Inflammatory macrophage treated with lipopolysaccharide for 1 hour (primary cell): ENCODE results near the gene PTPN4.

Experiments used
- DNase-seq, 2 donors: peaks; one replicate each; pipeline ENCODE4 v3.0.0-alpha.2; 2020 to 2022

The PTPN4 gene

GRCh38 chr2:119809339-119810048, 49.8 kb downstream of the PTPN4 start:
- DNase-seq: no peak

- DNase-seq: no peak
Observed at GRCh38 chr2:119810049-119810630, 50.4 kb downstream of the PTPN4 start.

DNA sequence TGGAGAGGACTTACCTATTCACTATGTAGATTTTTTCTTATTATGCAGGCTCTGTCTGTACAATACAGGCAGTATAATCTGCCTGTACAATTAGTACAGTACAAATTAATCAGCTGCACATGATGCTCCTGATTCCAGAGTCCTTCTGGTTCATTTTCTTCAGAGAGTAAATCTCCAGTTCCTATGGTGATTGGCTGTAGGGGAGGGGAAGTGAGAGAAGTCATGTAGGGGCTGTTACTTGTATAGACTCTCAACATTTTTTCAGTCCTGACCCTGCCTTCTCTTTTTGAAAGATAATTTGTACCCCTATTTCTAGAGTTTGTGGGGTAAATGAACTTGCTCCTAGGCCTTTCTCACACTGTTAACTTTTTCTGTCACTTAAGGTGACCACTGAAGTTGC, 54.5 kb downstream of the PTPN4 start:
- no peak for DNase-seq

GRCh38 chr2:119818792-119819191, 59.1 kb downstream of the PTPN4 start:
- no peak for DNase-seq

DNA sequence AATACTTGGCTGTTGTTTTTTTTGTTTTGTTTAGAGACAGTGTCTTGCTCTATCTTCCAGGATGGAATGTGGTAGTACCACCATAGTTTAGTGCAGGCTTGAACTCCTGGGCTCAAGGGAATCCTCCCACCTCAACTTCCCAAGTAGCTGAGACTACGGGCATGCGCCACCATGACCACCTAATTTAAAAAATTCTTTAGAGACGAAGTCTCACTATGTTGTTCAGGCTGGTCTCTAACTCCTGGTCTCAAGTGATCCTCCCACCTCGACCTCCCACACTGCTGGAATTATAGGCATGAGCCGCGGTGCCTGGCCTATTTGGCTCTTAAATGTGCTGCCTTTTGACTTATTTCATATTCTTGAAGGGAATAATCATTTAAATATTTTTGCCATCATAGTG, 60.1 kb downstream of the PTPN4 start:
- DNase-seq: no peak

DNA sequence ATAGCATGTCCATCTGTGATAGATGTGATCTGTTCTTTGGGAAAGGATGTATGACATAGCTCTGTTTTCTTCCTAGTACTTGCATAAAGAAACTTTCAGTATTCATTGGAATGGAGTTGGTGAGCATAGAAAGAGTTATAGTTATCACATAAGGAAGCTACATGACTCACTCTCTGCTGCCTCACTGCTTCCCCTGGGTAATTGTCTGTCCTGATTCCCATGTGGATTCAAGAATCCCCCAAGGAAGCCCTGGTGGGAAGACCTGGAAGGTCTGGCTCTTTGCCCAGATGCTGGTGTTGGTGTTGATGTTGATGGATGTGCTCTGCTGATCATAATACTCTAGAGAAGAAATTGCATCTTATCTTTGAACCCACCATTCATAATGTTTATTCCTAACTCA, 60.6 kb downstream of the PTPN4 start:
- no peak for DNase-seq

DNA sequence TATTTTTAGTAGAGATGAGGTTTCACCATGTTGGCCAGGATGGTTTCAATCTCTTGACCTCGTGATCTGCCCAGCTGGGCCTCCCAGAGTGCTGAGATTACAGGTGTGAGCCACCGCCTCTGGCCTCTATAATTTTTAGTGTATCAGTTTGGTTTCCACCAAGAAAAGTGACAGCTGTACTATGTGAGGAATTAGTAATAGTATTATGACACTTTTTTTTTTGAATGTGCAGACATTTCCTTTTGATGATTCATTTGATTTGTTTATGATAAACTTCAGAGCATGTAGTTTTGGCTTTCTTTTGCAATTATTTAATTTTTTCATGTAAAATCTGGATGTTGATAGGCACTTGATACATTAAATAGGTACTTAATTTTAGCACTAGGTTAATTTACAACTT, 61.5 kb downstream of the PTPN4 start:
- DNase-seq: no peak

GRCh38 chr2:119823734-119824334, 64.1 kb downstream of the PTPN4 start:
- DNase-seq: peak; percentile 9 to 18

DNA sequence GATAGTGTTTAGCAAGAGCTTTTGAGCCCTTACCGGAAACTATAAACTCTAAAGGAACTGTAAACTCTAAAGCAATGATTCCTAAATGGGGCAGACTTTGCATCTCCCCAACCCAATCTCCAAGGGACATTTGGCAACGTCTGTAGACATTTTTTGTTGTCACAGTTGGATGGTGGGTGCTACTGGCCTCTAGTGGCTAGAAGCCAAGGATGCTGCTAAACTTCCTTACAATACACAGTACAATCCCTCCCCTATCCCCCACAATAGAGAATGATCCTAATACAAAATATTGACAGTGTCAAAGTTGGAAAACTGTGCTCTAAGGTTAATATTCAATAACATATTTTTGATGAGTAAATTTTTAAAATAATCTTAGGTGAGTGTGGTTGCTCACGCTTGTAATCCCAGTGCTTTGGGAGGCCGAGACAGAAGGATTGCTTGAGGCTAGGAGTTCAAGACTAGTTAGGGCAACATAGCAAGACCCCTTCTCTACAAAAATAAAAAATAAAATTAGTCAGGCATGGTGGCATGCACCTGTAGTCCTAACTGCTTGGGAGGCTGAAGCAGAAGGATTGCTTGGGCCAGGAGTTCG, 66.7 kb downstream of the PTPN4 start:
- DNase-seq: peak; percentile 24 to 55

DNA sequence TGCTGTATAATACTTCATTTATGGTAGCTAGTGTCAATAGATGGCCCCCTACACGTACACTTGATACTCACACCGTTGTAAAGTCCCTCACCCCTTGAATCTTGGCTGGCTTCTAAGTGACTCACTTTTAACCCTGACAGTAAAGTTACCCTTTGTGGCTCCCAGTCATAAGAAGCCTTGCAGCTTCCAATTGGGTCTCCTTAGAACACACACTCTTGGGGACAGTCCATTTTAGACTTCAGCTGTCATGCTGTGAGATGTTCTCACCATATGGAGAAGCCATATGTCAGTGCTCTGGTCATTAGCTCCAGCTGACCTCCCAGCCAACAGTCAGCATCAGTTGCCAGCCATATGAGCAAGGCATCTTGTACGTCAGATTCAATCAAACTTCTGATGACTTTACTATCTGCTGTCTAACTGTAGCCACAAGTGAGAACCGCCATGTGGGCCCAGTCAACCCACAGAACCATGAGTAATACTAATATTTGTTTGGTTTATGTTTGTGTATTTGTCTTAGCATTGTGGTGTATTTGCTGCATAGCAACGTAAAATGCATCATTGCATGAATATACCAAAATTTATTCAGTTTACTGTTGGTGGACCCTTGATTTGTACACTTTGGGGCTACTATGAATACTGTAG, 68.3 kb downstream of the PTPN4 start:
- DNase-seq: no peak

- no peak for DNase-seq
Observed at GRCh38 chr2:119836455-119837142, 76.9 kb downstream of the PTPN4 start.

DNA sequence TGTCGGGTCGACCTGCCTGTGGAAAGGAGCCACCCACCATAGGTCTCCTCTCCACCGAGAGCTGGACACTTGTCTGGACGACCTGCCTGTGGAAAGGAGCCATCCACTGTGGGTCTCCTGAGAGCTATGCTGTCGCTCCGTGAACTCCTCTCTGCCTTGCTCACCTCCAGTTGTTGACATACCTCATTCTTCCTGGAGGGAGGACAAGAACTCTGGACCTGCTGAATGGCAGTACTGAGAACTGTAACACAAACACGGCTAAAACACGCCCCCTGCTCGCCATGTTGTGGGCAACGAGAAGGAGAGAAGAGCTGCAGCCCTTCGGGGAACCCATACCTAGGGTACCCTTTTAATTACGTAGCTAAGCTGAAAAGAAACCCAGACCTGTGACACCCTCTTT, 77.6 kb downstream of the PTPN4 start:
- DNase-seq: no peak

GRCh38 chr2:119837759-119838158, 78.0 kb downstream of the PTPN4 start:
- no peak for DNase-seq

GRCh38 chr2:119838179-119838578, 78.5 kb downstream of the PTPN4 start:
- no peak for DNase-seq

DNA sequence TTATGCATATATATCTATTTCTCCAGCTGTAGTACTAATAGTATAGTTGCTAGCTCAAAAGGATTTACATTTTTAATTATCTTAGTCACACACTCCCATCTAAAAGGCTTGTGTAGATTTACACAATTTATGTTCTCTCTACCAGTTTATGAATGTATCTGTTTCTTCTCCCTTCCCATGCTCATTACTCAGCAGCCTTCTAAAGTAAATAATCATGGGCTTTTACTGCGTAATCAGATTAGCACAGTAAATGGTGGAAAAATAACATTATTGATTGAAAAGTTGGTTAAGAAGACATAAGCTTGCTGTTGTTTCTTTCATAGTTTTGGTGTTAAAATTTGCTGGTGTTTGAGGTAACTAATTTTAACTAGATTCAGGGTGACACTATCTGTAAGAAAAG, 81.8 kb downstream of the PTPN4 start:
- no peak for DNase-seq

DNA sequence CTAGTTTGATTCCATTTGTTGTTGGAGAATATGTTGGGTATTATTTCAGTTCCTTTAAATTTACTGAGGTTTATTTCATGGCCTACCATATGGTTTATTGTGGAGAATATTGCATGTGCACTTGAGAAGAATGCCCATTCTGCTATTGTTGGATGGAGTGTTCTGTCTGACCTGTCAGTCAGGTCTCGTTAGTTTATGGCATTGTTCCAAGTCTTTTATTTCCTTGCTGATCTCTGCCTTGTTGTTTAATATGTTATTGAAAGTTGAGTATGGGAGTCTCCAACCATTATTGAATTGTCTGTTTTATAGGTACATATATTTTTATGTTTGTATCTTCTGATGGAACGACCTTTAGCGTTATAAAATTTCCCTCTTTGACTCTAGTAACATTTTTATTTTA, 86.3 kb downstream of the PTPN4 start:
- no peak for DNase-seq

- no peak for DNase-seq
Observed at GRCh38 chr2:119849838-119850565, 90.3 kb downstream of the PTPN4 start.

- DNase-seq: no peak
Observed at GRCh38 chr2:119852214-119852613, 92.5 kb downstream of the PTPN4 start.

DNA sequence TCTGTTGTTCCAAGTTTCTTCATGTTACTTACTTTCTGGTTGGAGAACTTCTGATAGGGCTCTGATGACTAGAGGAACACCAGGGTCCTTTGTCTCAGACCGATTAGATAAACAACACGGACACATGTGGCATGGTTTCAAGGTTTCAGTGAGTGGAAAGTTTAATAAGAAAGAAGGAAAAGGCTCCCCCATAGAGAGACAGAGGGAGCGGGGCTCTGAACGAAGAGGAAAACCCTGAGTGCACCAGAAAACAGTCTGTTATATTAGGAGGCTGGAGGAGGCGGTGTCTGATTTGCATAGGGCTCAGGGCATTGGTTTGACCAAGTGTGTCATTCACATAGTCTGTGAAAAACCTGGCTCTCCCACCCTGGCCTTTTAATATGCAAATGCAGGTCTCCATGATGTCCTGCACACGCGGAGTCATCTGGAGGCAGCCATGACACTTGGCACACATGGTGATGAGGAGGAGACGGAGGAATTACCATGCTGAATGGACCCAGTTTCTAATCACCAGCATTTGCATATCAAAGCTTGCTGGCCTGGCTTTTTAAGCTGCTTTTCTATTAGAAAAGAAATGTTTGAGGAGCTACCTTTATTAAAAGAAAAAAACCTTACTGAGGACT, 94.2 kb downstream of the PTPN4 start:
- no peak for DNase-seq

DNA sequence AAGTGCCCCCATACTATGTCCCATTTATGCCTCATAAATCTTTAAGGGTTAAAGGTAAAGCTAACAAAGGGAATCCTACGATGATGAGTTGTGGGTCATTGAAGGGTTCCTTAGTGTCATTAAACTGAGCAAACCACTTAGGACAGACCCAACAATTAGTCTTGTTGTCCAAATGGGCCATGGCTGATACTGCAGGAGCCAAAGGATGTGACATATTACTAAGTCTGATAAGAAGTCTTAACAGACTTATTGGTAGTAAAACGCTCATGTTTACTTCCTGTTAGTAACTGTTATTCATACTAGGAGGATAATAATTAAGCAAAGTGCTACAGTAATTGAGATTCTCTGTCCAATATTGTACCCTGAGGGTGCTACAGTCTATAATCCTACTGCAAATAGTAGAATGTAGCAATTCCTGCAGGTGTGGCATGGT, 96.8 kb downstream of the PTPN4 start:
- DNase-seq: no peak

GRCh38 chr2:119857742-119858141, 98.0 kb downstream of the PTPN4 start:
- DNase-seq: no peak

- DNase-seq: peak in 1 of 2 donors; percentile 3
Observed at GRCh38 chr2:119859528-119859927, 99.8 kb downstream of the PTPN4 start.
